ENCODE data around the gene ZNF860.

The ZNF860 gene

DNA sequence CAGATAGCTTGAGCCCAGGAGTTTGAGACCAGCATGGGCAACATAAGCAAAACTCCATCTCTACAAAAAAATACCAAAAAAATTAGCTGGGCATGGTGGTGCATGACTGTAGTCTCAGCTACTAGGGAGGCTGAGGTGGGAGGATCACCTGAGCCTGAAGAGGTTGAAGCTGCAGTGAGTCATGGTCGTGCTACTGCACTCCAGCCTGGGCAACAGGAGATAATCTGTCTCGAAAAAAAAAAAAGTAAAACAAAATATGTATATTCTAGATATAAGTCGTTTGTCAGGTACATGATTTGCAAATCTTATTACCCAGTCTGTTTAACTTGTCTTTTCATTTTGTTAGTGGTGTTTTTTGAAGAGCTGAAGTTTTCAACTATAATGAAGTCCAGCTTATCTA is 40.2 kb downstream of the ZNF860 start:
- FAIRE-seq (no peak), DNase-seq (ENCODE audit: insufficient read length, low spot score) (no peak)
- no peak for TF ChIP-seq POLR2A (IDR thresholded peaks at IDR 0.05; ENCODE audit: low read depth, low read length)

DNA sequence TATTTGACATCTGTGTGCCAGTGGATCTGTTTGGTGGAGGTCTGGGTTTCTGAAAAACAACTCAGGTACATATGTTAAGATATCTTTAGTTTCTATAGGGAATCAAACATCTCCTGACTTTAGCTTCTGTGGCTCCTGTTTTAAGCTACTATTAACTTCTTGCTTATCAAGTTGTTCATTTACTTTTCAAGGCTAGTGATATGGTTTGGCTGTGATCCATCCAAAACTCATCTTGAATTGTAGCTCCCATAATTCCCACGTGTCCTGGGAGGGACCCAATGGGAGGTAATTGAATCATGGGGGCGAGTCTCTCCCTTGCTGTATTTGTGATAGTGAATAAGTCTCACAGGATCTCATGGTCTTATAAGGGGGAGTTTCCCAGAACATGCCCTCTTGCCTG is 41.4 kb downstream of the ZNF860 start:
- FAIRE-seq = no peak
- no peak for DNase-seq (ENCODE audit: insufficient read length, low spot score)
- TF ChIP-seq POLR2A (IDR thresholded peaks at IDR 0.05; ENCODE audit: low read depth, low read length) = no peak

DNA sequence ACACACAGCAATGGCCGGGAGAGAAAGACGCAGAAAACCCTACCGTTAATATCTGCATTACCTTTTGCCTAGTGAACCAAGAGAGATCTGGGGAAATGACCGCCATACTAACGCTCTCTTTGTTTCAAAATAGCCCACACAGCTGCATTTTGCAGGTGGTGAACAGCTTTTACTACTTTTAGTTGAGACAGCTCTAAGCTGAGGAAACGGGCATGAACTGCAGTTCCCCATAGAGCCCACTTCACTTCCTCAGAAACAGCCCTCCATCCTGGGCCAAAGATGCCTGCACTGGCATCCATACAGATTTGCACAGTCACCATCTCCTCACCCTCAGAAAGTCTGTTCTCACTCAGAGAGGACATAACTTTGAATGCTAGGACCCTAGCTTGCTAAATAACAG is 45.0 kb downstream of the ZNF860 start:
- TF ChIP-seq POLR2A (IDR thresholded peaks at IDR 0.05; ENCODE audit: low read depth, low read length) = no peak
- no peak for FAIRE-seq
- DNase-seq (ENCODE audit: insufficient read length, low spot score) = no peak

DNA sequence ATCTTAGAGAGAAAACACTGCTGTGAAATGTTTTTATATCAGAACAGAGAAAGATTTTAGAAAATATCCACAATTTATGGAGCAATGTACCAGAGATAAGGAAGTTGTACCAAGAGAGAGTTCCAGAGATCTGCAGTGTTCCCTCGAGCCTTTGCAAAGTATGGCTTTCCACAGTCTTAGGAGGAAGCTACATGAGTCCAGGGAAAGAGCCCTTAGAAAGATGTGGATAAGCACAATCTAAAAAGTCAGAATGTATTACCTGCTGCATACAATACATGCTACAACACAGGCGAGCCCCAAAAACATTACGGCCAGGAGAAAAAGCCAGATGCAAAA is 56.4 kb downstream of the ZNF860 start:
- DNase-seq (ENCODE audit: insufficient read length, low spot score) = no peak
- no peak for TF ChIP-seq POLR2A (IDR thresholded peaks at IDR 0.05; ENCODE audit: low read depth, low read length)
- no peak for FAIRE-seq

DNA sequence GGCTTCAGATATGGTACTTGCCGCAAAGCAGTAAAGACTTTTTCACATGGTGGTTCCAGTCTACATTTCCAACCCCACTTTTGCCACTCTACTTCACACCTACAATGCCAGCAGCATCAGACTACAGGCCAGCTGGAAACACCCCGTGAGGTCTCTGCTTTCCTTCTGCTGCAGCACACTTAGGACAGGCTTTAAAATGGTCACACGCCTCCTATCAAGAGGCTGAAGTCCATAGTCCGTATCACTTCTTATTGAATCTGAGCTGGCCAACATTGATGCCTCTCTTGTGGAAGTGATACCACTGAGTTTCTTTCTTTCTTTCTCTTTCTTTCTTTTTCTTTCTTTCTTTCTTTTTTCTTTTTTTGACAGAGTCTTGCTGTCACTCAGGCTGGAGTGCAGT is 59.8 kb downstream of the ZNF860 start:
- DNase-seq (ENCODE audit: insufficient read length, low spot score) (no peak), FAIRE-seq (no peak)
- TF ChIP-seq POLR2A (IDR thresholded peaks at IDR 0.05; ENCODE audit: low read depth, low read length) = no peak

Data from H54 (cell line).